Stomach (tissue), 9 donors: Measurements from ENCODE around the gene KRT6B. TPM values are rescaled to one million over a fixed set of nuclear protein-coding genes. Genes with fewer than 3 reads are reported as not detected.

Experiments used
- DNase-seq, 2 donors: peaks; one replicate each; pipeline versions ENCODE4 v3.0.0 to v3.0.0-alpha.2; 2013 to 2019
- H3K27ac ChIP-seq, 5 donors: fragments of 200-600 bp in 4 of 5; sonication (generic) in 4 of 5; one replicate each; pipeline ENCODE4 v1.5.1; 2013 to 2019; ENCODE audit warnings: mild to moderate bottlenecking in 1 of 5, moderate library complexity in 1 of 5
- H3K27me3 ChIP-seq, 3 donors: fragments of 200-600 bp; sonication (generic); one replicate each; pipeline ENCODE4 v1.5.1; 2017 to 2019; ENCODE audit warnings: mixed run types in 1 of 3
- H3K36me3 ChIP-seq, 4 donors: fragments of 200-600 bp; sonication (generic); 1 replicate in 3 of 4; 2 replicates in 1 of 4; pipeline ENCODE4 v1.5.1; 2016 to 2019
- H3K4me1 ChIP-seq, 4 donors: fragments of 200-600 bp; sonication (generic); one replicate each; pipeline ENCODE4 v1.5.1; 2016 to 2019
- H3K4me3 ChIP-seq, 4 donors: fragments of 200-600 bp; sonication (generic) in 3 of 4; one replicate each; pipeline ENCODE4 v1.5.1; 2016 to 2019; ENCODE audit warnings: mild to moderate bottlenecking in 1 of 4
- H3K9me3 ChIP-seq, 4 donors: fragments of 200-600 bp; sonication (generic); one replicate each; pipeline ENCODE4 v1.5.1; 2016 to 2019
- CTCF ChIP-seq, 7 experiments: fragments of 450-650 bp in 4 of 7; fragments of 200-600 bp in 3 of 7; sonication (generic) in 3 of 7; IDR thresholded peaks; one replicate each; pipeline ENCODE4 v1.5.1; 2016 to 2019; ENCODE audit warnings: antibody characterized with exemption in 7 of 7, control low read depth in 2 of 7, mild to moderate bottlenecking in 1 of 7
- EP300 ChIP-seq: sonication (generic); formaldehyde crosslinking; IDR thresholded peaks from one replicate; pipeline ENCODE4 v1.6.1; 2017; ENCODE audit warnings: antibody characterized with exemption
- POLR2A ChIP-seq, 4 donors: fragments of 450-650 bp; IDR thresholded peaks; one replicate each; pipeline ENCODE4 v1.6.1; 2016; ENCODE audit warnings: antibody characterized with exemption in 4 of 4, control low read depth in 2 of 4, mild to moderate bottlenecking in 1 of 4, moderate library complexity in 1 of 4
- POLR2AphosphoS5 ChIP-seq, 3 donors: sonication (generic); formaldehyde crosslinking; IDR thresholded peaks; one replicate each; pipeline ENCODE4 v1.6.1; 2016; ENCODE audit warnings: antibody characterized with exemption in 3 of 3
- WGBS, 5 donors: extraction: QIAGEN DNeasy Blood & Tissue Kit in 3 of 5; methylation state at CpG; one replicate each; pipeline versions ENCODE4 v1.1.5 to v1.1.7; 2013 to 2018; 5-methylcytosine and 5-hydroxymethylcytosine counted together
- intact Hi-C: fragments of 100-400 bp; cut with DNase I; formaldehyde crosslinking; loops from one replicate; pipeline ENCODE4 v1.15.1; 2023; ENCODE audit warnings: low total_unique reads
- polyA plus RNA-seq, 3 donors: library from polyadenylated mRNA; stranded (reverse); fragments of 200-250 nt; gene quantifications; one replicate each; pipeline ENCODE4 v1.2.3, GENCODE V29; 2013
- total RNA-seq, 5 donors: library from RNA; depleted of rRNA; stranded (reverse); fragments of >200 nt; gene quantifications; one replicate each; pipeline versions ENCODE4 v1.1.0 to v1.2.3, GENCODE V29; 2014 to 2016
- donor health status: healthy with polysubstance abuse.
- donor health status: Bipolar disorder and iron deficiency.
- donor health status: healthy.

KRT6B gene
- total and polyA plus RNA-seq, 8 donors, result 0.46 to 9.2 (median 0.55) TPM; not detected in 5

GRCh38 chr12:52497975-52498374 lies 46.0 kb upstream of the KRT6B start:
- intact Hi-C loops, result no loop called here
- no peak for DNase-seq
- peaks cover 0 to 8% (median 0%) of the 10 kb centered on the region in 3 donors for H3K27me3 ChIP-seq
- peaks cover 0 to 5% (median 0%) of the 10 kb centered on the region in 4 donors for H3K4me1 ChIP-seq
- no peak overlapping the region for H3K4me3 ChIP-seq
- no peaks in the 10 kb centered on the region for H3K36me3 ChIP-seq
- WGBS, 5 donors, result 81 to 90% (median 86%) methylated on average over 7 of the region's 7 CpGs
- no peak for TF ChIP-seq EP300
- no peak for TF ChIP-seq POLR2A (IDR thresholded peaks at IDR 0.05)
- no peak for TF ChIP-seq CTCF (IDR thresholded peaks at IDR 0.05)
- no peak for TF ChIP-seq POLR2AphosphoS5 (IDR thresholded peaks at IDR 0.05)
- no peak overlapping the region for H3K27ac ChIP-seq
- H3K9me3 ChIP-seq, result no peaks in the 10 kb centered on the region

GRCh38 chr12:52496590-52497071 lies 44.7 kb upstream of the KRT6B start:
- no peak for DNase-seq
- Histone ChIP-seq H3K36me3 (no peaks in the 10 kb centered on the region), H3K27me3 (peaks cover 0 to 10% (median 2%) of the 10 kb centered on the region in 3 donors), H3K27ac (no peak overlapping the region), H3K4me1 (peaks cover 0 to 5% (median 0%) of the 10 kb centered on the region in 4 donors), H3K4me3 (no peak overlapping the region), H3K9me3 (no peaks in the 10 kb centered on the region)
- intact Hi-C loops, result no loop called here
- 63 to 80% (median 72%) methylated on average over 4 of the region's 4 CpGs for WGBS, 5 donors
- no peak for TF ChIP-seq EP300
- no peak for TF ChIP-seq CTCF (IDR thresholded peaks at IDR 0.05)
- no peak for TF ChIP-seq POLR2A (IDR thresholded peaks at IDR 0.05)
- no peak for TF ChIP-seq POLR2AphosphoS5 (IDR thresholded peaks at IDR 0.05)

- TF ChIP-seq EP300 (no peak), POLR2A (IDR thresholded peaks at IDR 0.05) (no peak), CTCF (IDR thresholded peaks at IDR 0.05) (no peak), POLR2AphosphoS5 (IDR thresholded peaks at IDR 0.05) (no peak)
- DNase-seq, result no peak
- peaks cover 0 to 15% (median 6%) of the 10 kb centered on the region in 3 donors for H3K27me3 ChIP-seq
- peaks cover 0 to 5% (median 0%) of the 10 kb centered on the region in 4 donors for H3K4me1 ChIP-seq
- no peaks in the 10 kb centered on the region for H3K36me3 ChIP-seq
- no peak overlapping the region for H3K27ac ChIP-seq
- H3K9me3 ChIP-seq, result no peaks in the 10 kb centered on the region
- no peak overlapping the region for H3K4me3 ChIP-seq
- intact Hi-C loops, result no loop called here
- WGBS, 5 donors, result 60 to 80% (median 68%) methylated on average over 2 of the region's 2 CpGs
These were observed 44.1 kb upstream of the KRT6B start for GRCh38 chr12:52496054-52496453.

- WGBS, 5 donors, result 36 to 53% (median 45%) methylated on average over 3 of the region's 3 CpGs
- H3K4me1 ChIP-seq, result peaks cover 0 to 5% (median 0%) of the 10 kb centered on the region in 4 donors
- TF ChIP-seq CTCF (IDR thresholded peaks at IDR 0.05) (no peak), POLR2AphosphoS5 (IDR thresholded peaks at IDR 0.05) (no peak), POLR2A (IDR thresholded peaks at IDR 0.05) (no peak), EP300 (no peak)
- peaks cover 0 to 15% (median 6%) of the 10 kb centered on the region in 3 donors for H3K27me3 ChIP-seq
- no peak overlapping the region for H3K27ac ChIP-seq
- H3K4me3 ChIP-seq, result no peak overlapping the region
- intact Hi-C loops, result no loop called here
- DNase-seq, result peak in 1 of 2 donors; percentile 57
- H3K36me3 ChIP-seq, result no peaks in the 10 kb centered on the region
- no peaks in the 10 kb centered on the region for H3K9me3 ChIP-seq
These were observed 43.4 kb upstream of the KRT6B start for GRCh38 chr12:52495389-52495788.
